HL-60/S4 (cell line): ENCODE data around the gene HAPLN2.

Experiments
- in situ Hi-C: fragments of 300-500 bp; cut with MboI; formaldehyde crosslinking; loops from 2 replicates; pipeline ENCODE4 v1.14.3; 2022; ENCODE audit warnings: low sequenced_read_pairs

The HAPLN2 gene

DNA sequence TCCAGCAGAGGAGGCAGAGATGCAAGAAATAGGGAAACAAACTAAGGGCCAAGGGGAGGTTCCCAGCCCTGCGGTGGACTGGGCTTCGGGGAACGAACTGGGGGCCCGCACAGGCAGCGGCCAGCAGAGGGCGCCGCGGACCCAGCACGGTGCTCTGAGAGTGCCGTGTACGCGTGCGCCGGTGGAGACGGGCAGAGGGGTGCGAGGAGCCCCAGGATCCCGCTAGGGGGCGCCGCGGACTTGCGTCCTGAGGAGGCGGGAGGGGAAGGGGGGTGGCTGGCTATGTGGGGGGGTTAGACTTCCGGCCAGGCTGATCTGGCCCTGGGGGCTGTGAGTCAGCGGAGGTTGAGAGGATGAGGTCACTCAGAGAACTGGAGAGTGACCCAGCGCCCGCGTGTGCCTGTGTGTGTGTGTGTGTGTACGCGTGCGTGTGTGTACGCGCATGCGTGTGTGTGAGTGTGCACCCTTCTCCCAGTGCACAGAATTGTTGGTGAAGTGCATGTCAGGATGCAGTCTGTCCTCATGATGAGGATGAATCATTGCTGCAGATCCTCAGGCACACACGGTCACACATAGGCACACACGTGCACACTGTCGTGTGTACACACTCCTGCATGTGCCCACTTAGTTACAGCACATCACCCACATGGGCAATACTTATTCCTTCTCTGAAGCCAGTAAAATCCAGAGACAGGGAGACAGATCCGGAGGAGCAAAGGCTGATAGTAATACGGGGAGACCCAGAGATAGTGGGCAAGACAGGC is 41.0 kb downstream of the HAPLN2 start:
- in situ Hi-C loops = no loop called here

GRCh38 chr1:156660752-156661112 is 41.5 kb downstream of the HAPLN2 start:
- in situ Hi-C loops = no loop called here

DNA sequence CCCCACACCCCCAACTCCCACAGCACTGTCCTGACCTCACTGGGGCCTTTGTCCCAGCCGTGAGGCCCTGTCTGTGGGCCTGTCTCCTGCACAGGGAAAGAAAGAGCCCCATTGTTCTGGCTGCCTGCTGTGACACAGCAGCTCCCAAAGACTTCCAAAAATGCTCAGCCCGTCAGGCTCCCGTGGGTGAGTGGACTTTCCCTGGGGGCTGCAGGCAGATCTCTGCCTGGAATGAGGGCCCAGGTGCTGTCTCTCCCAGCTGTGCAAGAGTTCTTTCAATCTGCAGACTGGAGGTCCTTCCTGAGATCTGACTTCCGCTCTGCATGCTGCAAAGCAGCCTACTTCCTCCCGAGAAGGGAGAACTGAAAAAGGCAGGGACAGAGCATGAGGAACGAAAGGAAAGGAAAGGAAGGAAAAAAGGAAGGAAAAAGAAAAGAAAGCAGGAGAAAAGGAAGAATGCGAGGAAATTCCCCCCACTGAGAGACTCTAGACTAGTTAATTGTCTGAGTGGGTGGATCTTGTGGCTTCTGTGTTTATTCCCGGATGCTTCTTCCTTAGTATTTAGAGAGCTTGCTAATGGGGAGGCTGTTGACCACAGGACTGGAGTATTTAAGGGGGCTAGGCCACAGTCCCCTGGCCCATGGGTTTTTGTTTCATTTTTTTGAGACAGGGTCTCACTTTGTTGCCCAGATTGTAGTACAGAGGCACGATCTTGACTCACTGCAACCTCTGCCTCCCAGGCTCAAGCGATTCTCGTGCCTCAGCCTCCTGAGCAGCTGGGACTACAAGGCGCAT is 43.0 kb downstream of the HAPLN2 start:
- in situ Hi-C loops = no loop called here

DNA sequence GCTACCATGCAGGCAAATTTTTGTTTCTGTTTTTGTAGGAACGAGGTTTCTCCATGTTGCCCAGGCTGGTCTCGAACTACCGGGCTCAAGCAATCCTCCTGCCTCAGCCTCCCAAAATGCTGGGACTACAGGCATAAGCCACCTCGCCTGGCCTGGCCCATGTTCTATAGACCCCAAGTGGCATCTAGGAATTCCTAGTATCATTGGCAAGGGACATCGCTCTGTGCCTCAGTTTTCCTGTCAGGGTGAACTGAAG is 43.5 kb downstream of the HAPLN2 start:
- in situ Hi-C loops = no loop called here

GRCh38 chr1:156663178-156663577 is 44.0 kb downstream of the HAPLN2 start:
- in situ Hi-C loops = no loop called here

DNA sequence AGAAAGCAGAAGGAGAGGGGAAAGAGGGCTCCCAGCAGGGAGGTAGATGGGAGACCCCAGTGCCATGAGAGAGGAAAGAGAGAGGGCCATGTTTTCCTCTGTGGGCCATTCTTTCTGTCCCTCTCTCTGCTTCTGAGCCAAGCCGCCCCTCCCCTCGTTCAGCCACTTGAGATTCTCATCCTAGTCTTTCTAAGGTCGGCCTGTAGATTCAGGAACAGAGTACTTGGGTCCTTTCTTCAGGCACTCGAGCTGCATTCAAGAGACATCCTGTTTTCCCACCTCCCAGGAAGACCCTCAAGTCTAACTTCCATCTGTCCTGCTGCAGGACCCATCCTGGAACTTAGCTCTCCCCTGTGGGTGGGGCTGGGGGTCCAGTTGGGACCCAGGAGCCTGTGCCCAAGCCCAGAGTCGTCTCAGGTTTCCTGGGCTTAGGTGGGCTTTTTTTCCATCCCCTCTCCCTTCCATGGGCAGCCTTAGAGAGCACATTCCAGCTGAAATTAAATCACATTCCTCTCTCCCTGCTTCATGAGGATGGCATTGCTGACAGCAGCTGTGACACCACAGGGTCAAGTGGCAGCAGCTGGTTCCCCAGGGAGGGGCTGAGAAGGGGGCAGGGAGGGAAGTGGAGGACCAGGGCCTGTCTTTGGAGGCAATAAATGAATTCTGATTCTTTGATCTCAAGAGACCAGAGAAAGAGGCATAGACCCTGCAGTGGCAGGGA is 45.0 kb downstream of the HAPLN2 start:
- in situ Hi-C loops = no loop called here

DNA sequence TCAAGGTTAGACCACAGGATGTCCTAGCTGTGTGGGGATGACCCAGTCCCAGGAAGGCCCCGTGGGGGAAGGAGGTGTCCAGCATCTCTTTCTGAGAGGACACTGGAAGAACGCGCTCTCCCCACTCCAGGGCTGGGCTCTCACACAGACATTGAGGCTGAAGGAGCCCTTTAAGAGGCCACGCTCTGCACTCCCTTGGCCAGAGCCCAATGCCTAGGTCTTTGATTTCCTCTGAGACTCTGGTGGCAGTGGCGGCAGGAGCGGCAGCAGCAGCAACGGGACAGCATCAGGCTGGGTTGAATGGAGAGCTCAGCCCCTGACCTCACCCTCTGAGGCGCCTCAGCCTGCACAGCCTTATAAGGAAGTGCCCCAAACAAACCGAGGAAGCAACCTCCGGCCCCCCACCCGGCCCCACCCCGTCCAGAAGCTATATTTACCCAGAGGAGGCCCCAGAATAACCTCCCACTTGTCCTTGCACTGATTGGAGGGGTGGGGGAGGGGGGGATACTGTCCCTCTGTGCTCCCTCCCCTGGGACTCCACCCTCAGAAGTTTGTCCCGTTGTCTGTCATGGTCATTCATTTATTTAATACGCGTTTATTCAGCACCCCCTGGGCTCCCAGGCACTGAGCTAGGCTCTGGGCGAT is 45.7 kb downstream of the HAPLN2 start:
- in situ Hi-C loops = no loop called here

- in situ Hi-C loops = no loop called here
These were observed 46.3 kb downstream of the HAPLN2 start for GRCh38 chr1:156665539-156665938.

DNA sequence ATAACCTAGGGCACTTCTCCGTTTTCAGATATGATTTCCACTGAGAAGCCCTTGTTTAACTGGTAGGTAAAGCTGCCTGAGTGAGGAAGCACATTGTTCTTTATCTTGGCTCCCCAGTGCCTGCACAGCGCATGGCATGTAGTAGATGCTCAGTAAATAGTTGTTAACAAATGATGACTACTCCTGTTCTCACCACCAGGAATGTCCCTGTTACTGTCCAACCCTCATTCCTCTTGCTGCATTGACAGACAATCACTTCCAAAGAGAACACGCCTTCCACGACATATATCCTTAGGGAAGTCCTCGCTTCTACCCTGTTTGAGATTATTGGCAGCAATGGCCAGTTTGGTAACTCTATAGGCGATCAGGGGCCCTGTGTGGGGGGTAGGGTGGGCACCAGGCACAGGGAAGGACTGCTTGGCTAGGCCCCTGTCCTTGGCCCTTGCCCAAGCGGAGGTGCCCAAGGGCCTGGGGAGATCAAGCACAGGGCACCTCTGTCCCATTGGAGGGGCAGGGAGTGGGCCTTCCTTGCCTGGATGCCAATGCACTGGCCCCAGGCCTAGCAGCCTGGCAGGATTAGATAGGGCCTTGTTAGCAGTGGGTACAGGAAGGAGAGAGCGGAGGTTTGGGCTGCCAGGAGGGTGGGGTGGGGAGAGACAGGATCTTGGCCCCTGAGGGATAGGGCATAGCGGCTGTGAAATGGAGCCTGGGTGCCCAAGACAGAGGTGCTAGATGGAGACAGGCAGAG is 47.8 kb downstream of the HAPLN2 start:
- in situ Hi-C loops = no loop called here

DNA sequence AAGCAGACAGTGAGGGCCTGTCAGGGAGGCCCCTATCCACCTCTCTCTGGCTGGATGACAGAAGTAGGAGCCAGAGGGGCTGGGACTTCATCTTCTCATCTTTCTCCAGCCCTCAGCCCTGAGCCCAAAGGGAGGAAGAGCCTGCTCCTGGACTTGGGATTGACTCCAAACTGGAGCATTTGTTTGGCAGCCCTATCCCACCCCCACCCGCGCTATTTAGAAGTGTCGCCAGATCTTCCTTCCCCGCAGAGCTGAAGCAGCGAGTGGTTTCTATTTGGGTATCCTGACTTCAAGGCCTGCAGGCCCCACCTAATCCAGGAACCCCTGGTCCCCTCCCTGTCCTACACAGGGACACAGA is 48.4 kb downstream of the HAPLN2 start:
- in situ Hi-C loops = no loop called here

GRCh38 chr1:156667968-156668709 is 48.9 kb downstream of the HAPLN2 start:
- in situ Hi-C loops = no loop called here

DNA sequence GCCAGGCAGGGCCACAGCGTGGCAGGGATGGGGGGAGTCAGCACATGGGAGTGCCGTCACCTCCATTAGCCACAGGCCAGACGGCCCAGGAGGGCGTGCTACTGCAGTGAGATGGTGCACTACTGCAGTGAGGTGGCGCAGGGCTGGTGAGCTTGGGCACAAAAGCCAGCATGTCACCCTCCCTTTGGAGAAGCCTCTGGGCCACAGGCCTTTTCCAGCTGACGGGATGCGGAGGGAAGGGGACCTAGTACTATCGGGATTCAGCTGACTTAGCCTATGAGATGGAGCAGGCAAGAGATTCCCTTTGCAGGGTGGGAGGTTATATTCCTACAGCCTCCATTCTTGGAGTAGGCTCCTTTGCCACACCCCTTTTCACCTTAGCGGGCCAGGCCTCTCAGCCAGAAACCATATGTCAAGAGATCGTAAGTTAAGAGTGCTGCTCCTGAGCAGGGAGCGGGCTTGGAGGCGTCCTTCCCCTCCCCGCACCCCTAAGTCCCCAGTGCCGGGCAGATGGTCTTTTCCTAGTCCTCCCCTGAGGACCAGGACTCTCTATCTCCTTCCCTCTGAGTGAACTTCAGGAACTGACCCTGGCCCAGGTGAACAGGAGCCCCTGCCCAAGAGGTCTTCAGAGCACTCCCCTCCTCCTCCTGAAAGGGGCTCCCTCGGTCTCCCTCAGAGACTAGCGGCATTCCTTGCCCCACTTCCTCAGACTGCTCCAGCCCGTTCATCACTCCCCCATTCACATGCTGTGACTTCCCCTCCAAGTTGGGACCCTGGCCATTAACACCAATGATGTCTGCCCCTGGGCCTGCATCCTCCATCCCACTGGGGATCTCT is 49.8 kb downstream of the HAPLN2 start:
- in situ Hi-C loops = no loop called here

DNA sequence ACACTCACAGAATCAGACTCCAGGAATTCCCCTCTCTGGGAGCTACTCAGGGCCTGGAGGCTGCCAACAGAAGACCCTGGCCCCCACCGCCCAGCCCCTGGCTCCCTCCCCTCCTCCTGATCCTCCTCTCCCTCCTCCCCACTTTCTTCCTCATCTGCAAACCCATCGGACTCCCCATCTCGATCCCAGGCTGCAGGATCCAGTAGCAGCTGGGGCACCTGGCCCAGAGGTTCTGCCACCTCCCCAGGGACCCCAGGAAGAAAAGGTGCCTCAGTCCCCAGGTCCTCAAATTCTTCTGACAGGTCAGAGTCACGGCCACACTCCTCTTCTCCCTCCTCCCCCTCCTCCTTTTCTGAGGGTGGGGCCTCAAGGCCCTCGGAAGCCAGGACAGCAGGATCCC is 50.6 kb downstream of the HAPLN2 start:
- in situ Hi-C loops = loop anchor here (5.0 kb wide), 1 partner anchor 42 kb away; no protein-coding TSS in a partner anchor

- in situ Hi-C loops = loop anchor here (5.0 kb wide), 1 partner anchor 43 kb away; no protein-coding TSS in a partner anchor
These were observed 51.1 kb downstream of the HAPLN2 start for GRCh38 chr1:156670359-156670758.

- in situ Hi-C loops = loop anchor here (5.0 kb wide), 1 partner anchor 43 kb away; no protein-coding TSS in a partner anchor
These were observed 51.6 kb downstream of the HAPLN2 start for GRCh38 chr1:156670791-156671190.

GRCh38 chr1:156671804-156672203 is 52.6 kb downstream of the HAPLN2 start:
- in situ Hi-C loops = loop anchor here (5.0 kb wide), 1 partner anchor 45 kb away; no protein-coding TSS in a partner anchor

GRCh38 chr1:156673387-156674121 is 54.3 kb downstream of the HAPLN2 start:
- in situ Hi-C loops = loop anchor here (5.0 kb wide), 1 partner anchor 46 kb away; no protein-coding TSS in a partner anchor
